ENCODE results near the gene IRF1.
"Not testable (repeated sequence)": the region's sequence is repeated elsewhere in the genome, so short reads cannot be mapped to it uniquely, and the experiment has no call there.

Gene IRF1

GRCh38 chr5:132485641-132486317, 4.8 kb downstream of the IRF1 start:
- DNase-seq = no peak

- DNase-seq = not testable (repeated sequence)
These were observed 5.5 kb downstream of the IRF1 start for GRCh38 chr5:132484876-132485640.

- no peak for DNase-seq
These were observed 6.2 kb downstream of the IRF1 start for GRCh38 chr5:132484391-132484725.

GRCh38 chr5:132483661-132484390, 6.7 kb downstream of the IRF1 start:
- DNase-seq = no peak

- DNase-seq = no peak
These were observed 7.5 kb downstream of the IRF1 start for GRCh38 chr5:132483101-132483500.

GRCh38 chr5:132481596-132482211, 8.9 kb downstream of the IRF1 start:
- DNase-seq = no peak

GRCh38 chr5:132480893-132481595, 9.5 kb downstream of the IRF1 start:
- no peak for DNase-seq

GRCh38 chr5:132480546-132480892, 10.1 kb downstream of the IRF1 start:
- DNase-seq = no peak

- DNase-seq = no peak
These were observed 10.5 kb downstream of the IRF1 start for GRCh38 chr5:132480042-132480441.

GRCh38 chr5:132479111-132479951, 11.2 kb downstream of the IRF1 start:
- DNase-seq = no peak

GRCh38 chr5:132478366-132478871, 12.2 kb downstream of the IRF1 start:
- no peak for DNase-seq

- no peak for DNase-seq
These were observed 12.7 kb downstream of the IRF1 start for GRCh38 chr5:132477784-132478365.

GRCh38 chr5:132476876-132477781, 13.4 kb downstream of the IRF1 start:
- DNase-seq = no peak

- DNase-seq = no peak
These were observed 14.3 kb downstream of the IRF1 start for GRCh38 chr5:132475987-132476875.

- DNase-seq = no peak
These were observed 15.1 kb downstream of the IRF1 start for GRCh38 chr5:132475497-132475882.

- DNase-seq = no peak
These were observed 15.6 kb downstream of the IRF1 start for GRCh38 chr5:132474881-132475496.

GRCh38 chr5:132474131-132474723, 16.3 kb downstream of the IRF1 start:
- no peak for DNase-seq

- DNase-seq = no peak
These were observed 16.9 kb downstream of the IRF1 start for GRCh38 chr5:132473668-132474067.
